Neural cell (in vitro differentiated cells): ENCODE results near the gene FHAD1.

Experiments used
- EP300 ChIP-seq: fragments of 450-650 bp; conservative IDR thresholded peaks from 2 replicates; pipeline ENCODE4 v1.6.1; 2014; ENCODE audit warnings: antibody characterized with exemption, mild to moderate bottlenecking, moderate library complexity; ENCODE audit not compliant: poor library complexity, severe bottlenecking
- EZH2 ChIP-seq: fragments of 200-600, 300-800 bp; shearing (Covaris generic), sonication (generic); IDR thresholded peaks from 2 replicates; pipeline ENCODE4 v1.6.1; 2014; ENCODE audit warnings: antibody characterized with exemption, low read length, borderline replicate concordance, mild to moderate bottlenecking; ENCODE audit not compliant: insufficient read depth, poor library complexity, severe bottlenecking
- MXI1 ChIP-seq: fragments of 450-650 bp; conservative IDR thresholded peaks from 2 replicates; pipeline ENCODE4 v1.6.1; 2014; ENCODE audit warnings: antibody characterized with exemption, mild to moderate bottlenecking; ENCODE audit not compliant: poor library complexity, severe bottlenecking
- POLR2AphosphoS5 ChIP-seq: IDR thresholded peaks from 2 replicates; pipeline ENCODE4 v1.6.1; 2012
- RAD21 ChIP-seq: fragments of 450-650 bp; conservative IDR thresholded peaks from 2 replicates; pipeline ENCODE4 v1.6.1; 2014; ENCODE audit warnings: antibody characterized with exemption, mild to moderate bottlenecking, moderate library complexity
- SMC3 ChIP-seq: fragments of 450-650 bp; conservative IDR thresholded peaks from 2 replicates; pipeline ENCODE4 v1.6.1; 2014; ENCODE audit warnings: antibody characterized with exemption, mild to moderate bottlenecking, moderate library complexity; ENCODE audit not compliant: poor library complexity
- TAF1 ChIP-seq: IDR thresholded peaks from 2 replicates; pipeline ENCODE4 v1.6.1; 2012; ENCODE audit warnings: low read depth
- TF ChIP-seq, protein P1 (sequence below): fragments of 450-650 bp; IDR thresholded peaks from 2 replicates; pipeline ENCODE4 v1.5.1; 2014; ENCODE audit warnings: antibody characterized with exemption, mild to moderate bottlenecking, moderate library complexity; ENCODE audit not compliant: poor library complexity, severe bottlenecking
- TF ChIP-seq, protein P2 (sequence below): IDR thresholded peaks from 2 replicates; pipeline ENCODE4 v1.6.1; 2012; ENCODE audit warnings: borderline replicate concordance

DNA sequence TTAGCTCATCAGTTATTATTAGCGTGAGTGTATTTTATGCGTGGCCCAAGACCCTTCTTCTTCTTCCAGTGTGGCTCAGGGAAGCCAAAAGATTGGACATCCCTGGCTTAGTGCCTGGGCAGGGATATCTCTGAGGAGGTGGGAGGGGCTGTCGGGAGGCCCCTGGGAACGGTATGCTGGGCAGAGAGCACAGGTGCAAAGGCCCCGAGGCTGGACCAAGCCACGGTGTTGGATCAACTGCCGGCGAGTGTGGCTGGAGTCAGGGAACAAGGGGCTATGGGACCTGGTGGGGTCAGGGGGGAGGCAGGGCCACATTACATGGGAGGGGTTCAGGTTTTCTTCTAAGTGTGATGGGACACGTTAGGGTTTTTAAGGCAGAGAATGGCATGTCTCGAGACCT is 62.7 kb downstream of the FHAD1 start:
- TF ChIP-seq, protein P1, sequence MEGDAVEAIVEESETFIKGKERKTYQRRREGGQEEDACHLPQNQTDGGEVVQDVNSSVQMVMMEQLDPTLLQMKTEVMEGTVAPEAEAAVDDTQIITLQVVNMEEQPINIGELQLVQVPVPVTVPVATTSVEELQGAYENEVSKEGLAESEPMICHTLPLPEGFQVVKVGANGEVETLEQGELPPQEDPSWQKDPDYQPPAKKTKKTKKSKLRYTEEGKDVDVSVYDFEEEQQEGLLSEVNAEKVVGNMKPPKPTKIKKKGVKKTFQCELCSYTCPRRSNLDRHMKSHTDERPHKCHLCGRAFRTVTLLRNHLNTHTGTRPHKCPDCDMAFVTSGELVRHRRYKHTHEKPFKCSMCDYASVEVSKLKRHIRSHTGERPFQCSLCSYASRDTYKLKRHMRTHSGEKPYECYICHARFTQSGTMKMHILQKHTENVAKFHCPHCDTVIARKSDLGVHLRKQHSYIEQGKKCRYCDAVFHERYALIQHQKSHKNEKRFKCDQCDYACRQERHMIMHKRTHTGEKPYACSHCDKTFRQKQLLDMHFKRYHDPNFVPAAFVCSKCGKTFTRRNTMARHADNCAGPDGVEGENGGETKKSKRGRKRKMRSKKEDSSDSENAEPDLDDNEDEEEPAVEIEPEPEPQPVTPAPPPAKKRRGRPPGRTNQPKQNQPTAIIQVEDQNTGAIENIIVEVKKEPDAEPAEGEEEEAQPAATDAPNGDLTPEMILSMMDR = no peak
- TF ChIP-seq, protein P2, sequence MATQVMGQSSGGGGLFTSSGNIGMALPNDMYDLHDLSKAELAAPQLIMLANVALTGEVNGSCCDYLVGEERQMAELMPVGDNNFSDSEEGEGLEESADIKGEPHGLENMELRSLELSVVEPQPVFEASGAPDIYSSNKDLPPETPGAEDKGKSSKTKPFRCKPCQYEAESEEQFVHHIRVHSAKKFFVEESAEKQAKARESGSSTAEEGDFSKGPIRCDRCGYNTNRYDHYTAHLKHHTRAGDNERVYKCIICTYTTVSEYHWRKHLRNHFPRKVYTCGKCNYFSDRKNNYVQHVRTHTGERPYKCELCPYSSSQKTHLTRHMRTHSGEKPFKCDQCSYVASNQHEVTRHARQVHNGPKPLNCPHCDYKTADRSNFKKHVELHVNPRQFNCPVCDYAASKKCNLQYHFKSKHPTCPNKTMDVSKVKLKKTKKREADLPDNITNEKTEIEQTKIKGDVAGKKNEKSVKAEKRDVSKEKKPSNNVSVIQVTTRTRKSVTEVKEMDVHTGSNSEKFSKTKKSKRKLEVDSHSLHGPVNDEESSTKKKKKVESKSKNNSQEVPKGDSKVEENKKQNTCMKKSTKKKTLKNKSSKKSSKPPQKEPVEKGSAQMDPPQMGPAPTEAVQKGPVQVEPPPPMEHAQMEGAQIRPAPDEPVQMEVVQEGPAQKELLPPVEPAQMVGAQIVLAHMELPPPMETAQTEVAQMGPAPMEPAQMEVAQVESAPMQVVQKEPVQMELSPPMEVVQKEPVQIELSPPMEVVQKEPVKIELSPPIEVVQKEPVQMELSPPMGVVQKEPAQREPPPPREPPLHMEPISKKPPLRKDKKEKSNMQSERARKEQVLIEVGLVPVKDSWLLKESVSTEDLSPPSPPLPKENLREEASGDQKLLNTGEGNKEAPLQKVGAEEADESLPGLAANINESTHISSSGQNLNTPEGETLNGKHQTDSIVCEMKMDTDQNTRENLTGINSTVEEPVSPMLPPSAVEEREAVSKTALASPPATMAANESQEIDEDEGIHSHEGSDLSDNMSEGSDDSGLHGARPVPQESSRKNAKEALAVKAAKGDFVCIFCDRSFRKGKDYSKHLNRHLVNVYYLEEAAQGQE = no peak
- no peak for TF ChIP-seq POLR2AphosphoS5
- no peak for TF ChIP-seq SMC3
- no peak for TF ChIP-seq RAD21
- TF ChIP-seq EZH2 = no peak
- TF ChIP-seq EP300 = no peak
- TF ChIP-seq TAF1 = no peak
- TF ChIP-seq MXI1 = no peak
